Astrocyte (in vitro differentiated cells and primary cell): ENCODE results near the gene INPP5A. TPM values are rescaled to one million over a fixed set of nuclear protein-coding genes. Genes with fewer than 3 reads are reported as not detected.

Source experiments
- DNase-seq: peaks from one replicate; pipeline ENCODE4 v3.0.0-alpha.2; 2010; ENCODE audit warnings: low read depth
- FAIRE-seq: peaks from 2 replicates; lab custom pipeline; 2011; peaks lifted over from hg19 to GRCh38; lab: Jason Lieb, UNC
- H2AFZ ChIP-seq: 2 replicates; pipeline ENCODE4 v1.6.0; 2012; ENCODE audit warnings: low read depth, low read length, inconsistent platforms
- H3K27ac ChIP-seq: 2 replicates; pipeline ENCODE4 v1.5.1; 2011; ENCODE audit warnings: low read depth, low read length, inconsistent platforms
- H3K27me3 ChIP-seq: 2 replicates; pipeline ENCODE4 v1.6.0; 2011; ENCODE audit warnings: low read length, inconsistent platforms; ENCODE audit not compliant: insufficient read depth
- H3K36me3 ChIP-seq: 2 replicates; pipeline ENCODE4 v1.5.1; 2011; ENCODE audit warnings: low read length, inconsistent platforms; ENCODE audit not compliant: insufficient read depth
- H3K4me1 ChIP-seq: 2 replicates; pipeline ENCODE4 v1.5.1; 2011; ENCODE audit warnings: low read length, inconsistent platforms; ENCODE audit not compliant: insufficient read depth
- H3K4me2 ChIP-seq: 2 replicates; pipeline ENCODE4 v1.6.0; 2012; ENCODE audit warnings: low read length, inconsistent platforms
- H3K4me3 ChIP-seq: 2 replicates; pipeline ENCODE4 v1.5.1; 2011; ENCODE audit warnings: low read depth, mild to moderate bottlenecking, low read length, inconsistent platforms; ENCODE audit not compliant: insufficient read depth
- H3K79me2 ChIP-seq: 2 replicates; pipeline ENCODE4 v1.6.0; 2012; ENCODE audit warnings: mild to moderate bottlenecking, low read length, inconsistent platforms; ENCODE audit not compliant: insufficient read depth
- H3K9ac ChIP-seq: 2 replicates; pipeline ENCODE4 v1.6.0; 2012; ENCODE audit warnings: mild to moderate bottlenecking, low read length, inconsistent platforms
- H3K9me3 ChIP-seq: 2 replicates; pipeline ENCODE4 v1.5.1; 2012; ENCODE audit warnings: low read depth, mild to moderate bottlenecking, low read length, inconsistent platforms; ENCODE audit not compliant: insufficient read depth
- H4K20me1 ChIP-seq: 2 replicates; pipeline ENCODE4 v1.6.0; 2012; ENCODE audit warnings: low read length, inconsistent platforms; ENCODE audit not compliant: insufficient read depth
- H3K27ac Mint-ChIP-seq: one replicate; pipeline ENCODE4 v1.8.0; 2021; ENCODE audit warnings: mild to moderate bottlenecking, mixed read lengths; ENCODE audit not compliant: unreplicated experiment
- H3K27me3 Mint-ChIP-seq: one replicate; pipeline ENCODE4 v1.8.0; 2021; ENCODE audit warnings: low read depth, mixed read lengths; ENCODE audit not compliant: unreplicated experiment
- H3K36me3 Mint-ChIP-seq: one replicate; pipeline ENCODE4 v1.8.0; 2021; ENCODE audit warnings: low read depth, mixed read lengths; ENCODE audit not compliant: unreplicated experiment
- H3K4me1 Mint-ChIP-seq: one replicate; pipeline ENCODE4 v1.8.0; 2021; ENCODE audit warnings: low read depth, mixed read lengths; ENCODE audit not compliant: unreplicated experiment
- H3K4me3 Mint-ChIP-seq: one replicate; pipeline ENCODE4 v1.8.0; 2021; ENCODE audit warnings: mild to moderate bottlenecking, moderate library complexity, mixed read lengths; ENCODE audit not compliant: unreplicated experiment
- H3K9me3 Mint-ChIP-seq: one replicate; pipeline ENCODE4 v1.8.0; 2021; ENCODE audit warnings: mild to moderate bottlenecking, mixed read lengths; ENCODE audit not compliant: unreplicated experiment
- CTCF ChIP-seq: IDR thresholded peaks from 2 replicates; pipeline ENCODE4 v1.5.1; 2011; ENCODE audit warnings: low read depth, mild to moderate bottlenecking, inconsistent platforms, low read length, moderate library complexity; ENCODE audit not compliant: insufficient read depth
- EZH2 ChIP-seq: IDR thresholded peaks from 2 replicates; pipeline ENCODE4 v1.6.1; 2012; ENCODE audit warnings: mild to moderate bottlenecking, low read length, inconsistent platforms; ENCODE audit not compliant: insufficient read depth
- total RNA-seq: library from RNA; stranded (reverse); gene quantifications from 2 replicates; pipeline ENCODE4 v1.2.1, GENCODE V29; 2021

The INPP5A gene
- total RNA-seq, 1 donor from 2014 or later = 39.1 TPM

GRCh38 chr10:132798876-132799275 lies 261.3 kb downstream of the INPP5A start:
- no peak overlapping the region for H3K4me3 ChIP-seq
- FAIRE-seq = no peak

GRCh38 chr10:132799865-132800264 lies 262.3 kb downstream of the INPP5A start:
- Histone ChIP-seq H3K79me2 (no peaks in the 10 kb centered on the region), H3K4me1 (no peaks in the 10 kb centered on the region), H3K27me3 (peaks cover 9% of the 10 kb centered on the region), H2AFZ (no peak overlapping the region), H3K4me3 (no peak overlapping the region), H3K27ac (no peak overlapping the region), H3K36me3 (no peaks in the 10 kb centered on the region), H4K20me1 (no peaks in the 10 kb centered on the region), H3K9me3 (no peaks in the 10 kb centered on the region), H3K4me2 (no peak overlapping the region), H3K9ac (no peak overlapping the region)
- Mint-ChIP-seq H3K4me1 (no peaks in the 10 kb centered on the region), H3K4me3 (no peak overlapping the region), H3K27ac (no peak overlapping the region), H3K9me3 (peaks cover 4% of the 10 kb centered on the region), H3K36me3 (no peaks in the 10 kb centered on the region), H3K27me3 (peaks cover 24% of the 10 kb centered on the region)
- FAIRE-seq (no peak), DNase-seq (no peak)
- TF ChIP-seq EZH2 (no peak), CTCF (no peak)

More at GRCh38 chr10:132798876-132799275, 261.3 kb downstream of the INPP5A start:
- H3K79me2 ChIP-seq = no peaks in the 10 kb centered on the region
- Mint-ChIP-seq H3K27me3 (peaks cover 22% of the 10 kb centered on the region), H3K4me1 (no peaks in the 10 kb centered on the region), H3K4me3 (no peak overlapping the region), H3K9me3 (peaks cover 4% of the 10 kb centered on the region), H3K36me3 (no peaks in the 10 kb centered on the region), H3K27ac (no peak overlapping the region)
- H3K27me3 ChIP-seq = peaks cover 9% of the 10 kb centered on the region
- H3K36me3 ChIP-seq = no peaks in the 10 kb centered on the region
- no peak overlapping the region for H3K4me2 ChIP-seq
- H2AFZ ChIP-seq = no peak overlapping the region
- H4K20me1 ChIP-seq = no peaks in the 10 kb centered on the region
- H3K9me3 ChIP-seq = no peaks in the 10 kb centered on the region
- no peaks in the 10 kb centered on the region for H3K4me1 ChIP-seq
- no peak for TF ChIP-seq CTCF
- no peak for TF ChIP-seq EZH2
- no peak overlapping the region for H3K27ac ChIP-seq
- DNase-seq = no peak
- no peak overlapping the region for H3K9ac ChIP-seq

- no peaks in the 10 kb centered on the region for H3K4me1 Mint-ChIP-seq
- no peak overlapping the region for H3K4me3 Mint-ChIP-seq
- Histone ChIP-seq H3K36me3 (no peaks in the 10 kb centered on the region), H3K27me3 (peaks cover 3% of the 10 kb centered on the region), H3K9ac (no peak overlapping the region), H3K27ac (no peak overlapping the region), H4K20me1 (no peaks in the 10 kb centered on the region), H3K9me3 (no peaks in the 10 kb centered on the region), H3K4me2 (no peak overlapping the region), H3K79me2 (no peaks in the 10 kb centered on the region), H3K4me1 (no peaks in the 10 kb centered on the region), H2AFZ (no peak overlapping the region), H3K4me3 (no peak overlapping the region)
- no peak for DNase-seq
- FAIRE-seq = no peak
- peaks cover 4% of the 10 kb centered on the region for H3K9me3 Mint-ChIP-seq
- TF ChIP-seq CTCF (no peak), EZH2 (no peak)
- H3K36me3 Mint-ChIP-seq = no peaks in the 10 kb centered on the region
- peaks cover 20% of the 10 kb centered on the region for H3K27me3 Mint-ChIP-seq
- no peak overlapping the region for H3K27ac Mint-ChIP-seq
Measured at GRCh38 chr10:132802048-132802447, 264.5 kb downstream of the INPP5A start.
